Endodermal cell (in vitro differentiated cells): ENCODE results near the gene TEKTIP1. TPM values are rescaled to one million over a fixed set of nuclear protein-coding genes. Genes with fewer than 3 reads are reported as not detected.

ENCODE experiments used
- DNase-seq: peaks from one replicate; pipeline ENCODE4 v3.0.0-alpha.2; 2017
- H3K27ac ChIP-seq: 2 replicates; pipeline ENCODE4 v1.5.1; 2013; ENCODE audit warnings: mild to moderate bottlenecking, low read depth, low read length, moderate library complexity
- H3K27me3 ChIP-seq: 2 replicates; pipeline ENCODE4 v1.6.1; 2013; ENCODE audit warnings: mild to moderate bottlenecking, low read length, moderate library complexity; ENCODE audit not compliant: insufficient read depth, control insufficient read depth, poor library complexity, severe bottlenecking
- H3K36me3 ChIP-seq: 2 replicates; pipeline ENCODE4 v1.7.0; 2013; ENCODE audit warnings: mild to moderate bottlenecking, low read length, moderate library complexity; ENCODE audit not compliant: control insufficient read depth, insufficient read depth
- H3K4me1 ChIP-seq: one replicate; pipeline ENCODE4 v1.7.0; 2013; ENCODE audit warnings: low read length; ENCODE audit not compliant: control insufficient read depth, insufficient read depth
- H3K4me3 ChIP-seq: 2 replicates; pipeline ENCODE4 v1.5.1; 2013; ENCODE audit warnings: mild to moderate bottlenecking, low read length, moderate library complexity
- H3K9ac ChIP-seq: 2 replicates; pipeline ENCODE4 v1.6.1; 2013; ENCODE audit warnings: mild to moderate bottlenecking, low read length, moderate library complexity; ENCODE audit not compliant: poor library complexity, severe bottlenecking; ENCODE audit errors: extremely low read depth
- H3K9me3 ChIP-seq: 2 replicates; pipeline ENCODE4 v1.6.1; 2013; ENCODE audit warnings: mild to moderate bottlenecking, low read length, moderate library complexity; ENCODE audit not compliant: control insufficient read depth
- H3K27ac Mint-ChIP-seq: 2 replicates; pipeline ENCODE4 v1.8.0; 2020; ENCODE audit warnings: mixed read lengths
- H3K27me3 Mint-ChIP-seq: 2 replicates; pipeline ENCODE4 v1.8.0; 2021; ENCODE audit warnings: mild to moderate bottlenecking, mixed read lengths; ENCODE audit not compliant: insufficient read depth
- H3K36me3 Mint-ChIP-seq: 2 replicates; pipeline ENCODE4 v1.8.0; 2020; ENCODE audit warnings: low read depth, mixed read lengths
- H3K4me1 Mint-ChIP-seq: 2 replicates; pipeline ENCODE4 v1.8.0; 2020; ENCODE audit warnings: mixed read lengths
- H3K4me3 Mint-ChIP-seq: 2 replicates; pipeline ENCODE4 v1.8.0; 2020; ENCODE audit warnings: mild to moderate bottlenecking, moderate library complexity, mixed read lengths
- H3K9me3 Mint-ChIP-seq: 2 replicates; pipeline ENCODE4 v1.8.0; 2020; ENCODE audit warnings: mild to moderate bottlenecking, mixed read lengths
- CTCF ChIP-seq: fragments of 200-600 bp; sonication (generic); conservative IDR thresholded peaks from 2 replicates; pipeline ENCODE4 v1.5.0; 2021; ENCODE audit warnings: antibody characterized with exemption, mild to moderate bottlenecking
- WGBS, 2 experiments: methylation state at CpG; one replicate each; pipeline versions ENCODE4 v1.1.5 to v1.1.7; 2013; ENCODE audit warnings: missing lambda C conversion rate in 2 of 2, mixed read lengths in 1 of 2; ENCODE audit not compliant: insufficient coverage in 1 of 2, insufficient read length in 1 of 2; 5-methylcytosine and 5-hydroxymethylcytosine counted together
- total RNA-seq, 2 donors: library from RNA; stranded (reverse); fragmentation: NEBNext Ultra II Directional in 1 of 2; extraction: Animal tissue kit (Norgen Biotek cat#: 25700) in 1 of 2; gene quantifications; 2 replicates in 1 of 2; 3 replicates in 1 of 2; pipeline ENCODE4 v1.2.1, GENCODE V29; 2021

Gene TEKTIP1
- total RNA-seq, 2 donors from 2014 or later, result 4.6 to 5.7 TPM

GRCh38 chr19:3535235-3535535 lies 3.8 kb upstream of the TEKTIP1 start:
- Histone ChIP-seq H3K9ac (no peak overlapping the region), H3K4me1 (no peaks in the 10 kb centered on the region), H3K27ac (no peak overlapping the region), H3K4me3 (no peak overlapping the region), H3K9me3 (no peaks in the 10 kb centered on the region), H3K27me3 (no peaks in the 10 kb centered on the region), H3K36me3 (peaks cover 30% of the 10 kb centered on the region)
- H3K36me3 Mint-ChIP-seq, result peaks cover 50% of the 10 kb centered on the region
- H3K4me3 Mint-ChIP-seq, result no peak overlapping the region
- no peaks in the 10 kb centered on the region for H3K27me3 Mint-ChIP-seq
- no peaks in the 10 kb centered on the region for H3K9me3 Mint-ChIP-seq
- DNase-seq, result no peak
- WGBS, 2 experiments, result 89 to 94% methylated on average over 6 to 9 of the region's 9 CpGs
- H3K4me1 Mint-ChIP-seq, result no peaks in the 10 kb centered on the region
- no peak overlapping the region for H3K27ac Mint-ChIP-seq
- no peak for TF ChIP-seq CTCF

GRCh38 chr19:3535563-3535965 lies 3.4 kb upstream of the TEKTIP1 start:
- Histone ChIP-seq H3K4me1 (no peaks in the 10 kb centered on the region), H3K27ac (no peak overlapping the region), H3K27me3 (no peaks in the 10 kb centered on the region), H3K36me3 (peaks cover 30% of the 10 kb centered on the region), H3K9me3 (no peaks in the 10 kb centered on the region), H3K4me3 (no peak overlapping the region), H3K9ac (no peak overlapping the region)
- WGBS, 2 experiments, result 93 to 98% methylated on average over 14 of the region's 14 CpGs
- Mint-ChIP-seq H3K4me1 (no peaks in the 10 kb centered on the region), H3K4me3 (no peak overlapping the region), H3K27me3 (no peaks in the 10 kb centered on the region), H3K27ac (no peak overlapping the region), H3K36me3 (peaks cover 50% of the 10 kb centered on the region), H3K9me3 (no peaks in the 10 kb centered on the region)
- TF ChIP-seq CTCF, result no peak
- DNase-seq, result no peak

GRCh38 chr19:3535981-3536380 lies 3.0 kb upstream of the TEKTIP1 start:
- no peak for TF ChIP-seq CTCF
- H3K9me3 ChIP-seq, result no peaks in the 10 kb centered on the region
- Mint-ChIP-seq H3K4me3 (no peak overlapping the region), H3K27me3 (no peaks in the 10 kb centered on the region), H3K36me3 (peaks cover 49% of the 10 kb centered on the region), H3K9me3 (no peaks in the 10 kb centered on the region), H3K4me1 (no peaks in the 10 kb centered on the region), H3K27ac (no peak overlapping the region)
- no peaks in the 10 kb centered on the region for H3K4me1 ChIP-seq
- no peak overlapping the region for H3K4me3 ChIP-seq
- no peak overlapping the region for H3K9ac ChIP-seq
- DNase-seq, result no peak
- WGBS, 2 experiments, result 94 to 98% methylated on average over 6 to 9 of the region's 10 CpGs
- H3K27ac ChIP-seq, result no peak overlapping the region
- no peaks in the 10 kb centered on the region for H3K27me3 ChIP-seq
- peaks cover 30% of the 10 kb centered on the region for H3K36me3 ChIP-seq
